DMS114 treated with DMSO at 0.1 percent for 48 hours (cell line): ENCODE data around the gene OMP.

Experiments used
- DNase-seq: peaks from one replicate; lab custom pipeline; 2025; ENCODE audit not compliant: unreplicated experiment; lab: John Stamatoyannopoulos, UW

The OMP gene

DNA sequence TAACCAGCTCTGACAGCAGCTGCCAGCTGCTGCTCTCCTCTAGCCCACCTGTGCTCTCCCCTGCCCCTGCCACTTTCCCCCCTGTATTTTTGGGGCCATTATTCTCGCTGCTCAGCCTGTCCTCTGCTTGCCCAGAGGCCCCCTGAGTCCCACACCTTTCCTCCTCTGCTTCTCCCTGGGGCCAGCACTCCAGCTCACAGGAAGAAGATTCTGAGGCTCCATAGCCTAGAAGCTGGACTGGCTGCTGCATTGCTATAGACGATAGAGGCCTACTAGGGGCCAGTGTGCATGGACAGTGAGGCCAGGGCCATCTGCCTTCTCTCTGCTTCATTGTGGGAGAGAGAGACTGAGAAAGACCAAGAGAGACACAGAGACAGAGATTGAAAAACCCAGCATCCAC is 679 bp downstream of the OMP start:
- no peak for DNase-seq

DNA sequence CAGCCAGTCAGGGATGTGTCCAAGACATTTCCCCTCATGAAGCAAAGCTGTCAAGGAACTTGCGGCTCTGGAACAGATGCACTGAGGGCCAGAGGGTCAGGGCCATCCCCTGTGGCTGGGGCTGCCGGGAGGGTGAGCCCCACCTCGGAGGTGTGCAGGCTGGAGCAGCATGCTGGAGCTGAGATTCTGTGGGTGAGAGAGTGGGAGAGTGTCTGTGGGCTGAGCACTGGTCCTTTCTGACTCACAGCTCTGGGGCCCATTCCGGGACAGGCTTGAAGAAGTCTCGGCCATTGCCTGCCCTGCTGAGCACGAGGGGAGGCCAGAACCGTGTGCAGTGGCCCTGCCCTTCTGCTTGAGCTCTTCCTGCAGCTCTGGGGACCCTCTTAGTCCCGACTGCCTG is 2.1 kb downstream of the OMP start:
- DNase-seq = no peak

DNA sequence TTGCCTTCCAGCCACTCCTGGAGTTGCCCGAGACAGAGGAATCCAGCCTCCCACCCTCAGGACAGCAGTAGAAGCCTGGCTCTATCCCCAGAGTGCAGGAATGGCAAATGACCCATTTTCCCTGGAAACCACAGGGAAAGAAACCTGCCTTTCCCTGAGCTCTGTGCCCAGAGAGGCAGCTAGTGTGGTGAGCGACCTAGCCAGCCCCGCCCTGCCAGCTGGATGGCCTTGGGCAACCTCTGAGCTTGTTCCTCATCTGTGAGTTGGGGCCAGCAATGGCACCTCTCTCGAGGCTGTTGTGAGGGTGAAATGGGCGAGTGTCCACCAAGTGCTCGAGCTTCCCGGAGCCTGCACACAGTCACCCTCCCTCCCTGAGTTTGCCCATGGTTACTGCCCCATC is 3.7 kb downstream of the OMP start:
- no peak for DNase-seq

DNA sequence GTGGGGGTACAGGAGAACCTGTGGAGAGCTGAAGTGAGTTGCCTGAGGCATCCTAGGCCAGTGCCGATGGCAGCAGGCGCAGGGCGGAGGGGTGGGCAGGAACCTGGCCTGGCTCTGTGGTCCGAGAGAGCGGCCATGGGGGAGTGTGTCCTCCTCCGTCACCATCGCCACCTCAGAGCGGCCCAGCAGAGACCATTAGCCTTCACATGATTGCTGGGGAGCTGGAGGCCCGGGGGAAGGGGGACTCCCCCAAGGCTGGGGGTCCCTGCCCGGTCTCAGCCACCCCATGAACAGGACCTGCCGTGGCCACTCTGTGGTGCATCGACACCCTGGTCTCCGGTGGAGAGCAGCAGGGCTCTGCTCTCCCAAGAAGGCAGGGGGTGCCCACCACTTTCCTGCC is 4.1 kb downstream of the OMP start:
- DNase-seq = no peak

GRCh38 chr11:77107950-77108349 is 5.3 kb downstream of the OMP start:
- no peak for DNase-seq

- no peak for DNase-seq
Observed at GRCh38 chr11:77108436-77108835, 5.8 kb downstream of the OMP start.

DNA sequence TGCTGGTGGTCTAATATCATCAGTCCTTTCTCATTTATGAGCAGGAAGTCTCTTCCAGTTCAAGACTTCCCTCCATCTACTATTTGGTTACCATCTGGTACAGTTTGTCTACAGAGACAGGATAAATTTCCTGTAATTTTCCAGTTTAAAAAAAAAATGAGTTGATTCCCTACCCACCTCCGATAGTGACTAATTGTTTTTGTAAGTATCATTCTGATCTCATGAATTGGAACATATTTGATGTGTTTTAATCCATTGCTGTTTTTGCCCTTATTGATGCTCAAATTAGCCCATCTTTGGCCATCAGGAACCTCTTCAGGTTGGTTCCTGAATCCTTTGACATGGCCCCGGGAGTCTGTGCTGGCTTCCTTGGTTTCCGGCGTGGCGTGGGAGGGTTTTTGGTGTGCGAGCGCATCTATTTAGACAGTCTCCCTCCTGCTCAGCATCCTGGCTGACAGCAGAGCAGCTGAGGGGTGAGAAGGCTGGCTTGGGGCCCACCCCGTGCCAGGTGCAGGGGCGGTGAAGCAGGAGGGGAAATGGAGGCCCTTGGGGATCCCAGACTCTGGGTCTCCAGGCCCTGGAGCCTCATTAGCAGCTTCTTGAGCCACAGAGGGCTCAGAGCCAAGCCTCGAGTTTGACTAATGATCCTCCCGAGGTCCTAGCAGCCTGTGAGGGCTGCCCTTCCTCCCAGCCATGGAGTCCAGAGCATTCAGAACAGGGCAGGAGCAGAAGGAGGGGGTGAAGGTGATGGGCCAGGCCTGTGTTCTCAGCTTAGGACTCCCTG is 6.8 kb downstream of the OMP start:
- DNase-seq = no peak

GRCh38 chr11:77110836-77111235 is 8.2 kb downstream of the OMP start:
- no peak for DNase-seq

DNA sequence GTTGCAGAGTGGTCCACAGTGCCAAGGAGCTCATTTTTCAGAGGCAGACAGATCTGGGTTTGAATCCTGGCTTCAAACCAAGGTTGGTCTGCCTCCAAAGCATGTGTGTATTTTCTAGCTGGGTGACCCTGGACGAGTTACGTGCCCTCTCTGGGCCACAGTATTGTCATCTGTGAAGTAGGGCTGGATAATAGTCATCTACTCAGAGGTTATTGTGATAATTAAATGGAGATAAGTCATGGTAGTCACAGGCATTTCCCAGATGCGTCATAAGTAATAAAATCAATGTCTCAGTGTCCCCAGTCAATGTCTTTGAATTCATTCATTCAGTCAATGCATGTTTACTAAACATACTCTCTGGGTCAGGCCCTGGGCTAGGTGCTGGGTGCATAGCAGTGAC is 8.6 kb downstream of the OMP start:
- DNase-seq = no peak

DNA sequence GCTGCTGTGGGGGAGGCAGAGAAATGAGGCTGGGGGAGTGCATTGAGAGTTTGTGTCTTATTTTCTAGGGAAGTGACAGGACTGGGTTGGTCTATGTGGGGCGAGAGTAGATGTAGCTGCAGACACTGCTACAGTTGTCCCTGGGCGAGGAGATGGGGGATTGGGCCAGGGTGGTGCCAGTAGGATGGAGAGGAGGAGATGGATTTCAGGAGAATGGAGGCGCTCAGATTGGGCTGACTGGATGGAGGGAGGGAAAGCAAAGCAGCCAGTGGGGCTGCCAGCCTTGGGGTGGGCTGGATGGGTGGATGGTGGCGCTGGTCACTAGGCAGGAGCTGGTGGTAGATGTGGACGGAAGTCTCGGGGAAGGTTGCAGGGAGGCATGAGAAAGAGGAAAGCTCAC is 9.3 kb downstream of the OMP start:
- DNase-seq = no peak

DNA sequence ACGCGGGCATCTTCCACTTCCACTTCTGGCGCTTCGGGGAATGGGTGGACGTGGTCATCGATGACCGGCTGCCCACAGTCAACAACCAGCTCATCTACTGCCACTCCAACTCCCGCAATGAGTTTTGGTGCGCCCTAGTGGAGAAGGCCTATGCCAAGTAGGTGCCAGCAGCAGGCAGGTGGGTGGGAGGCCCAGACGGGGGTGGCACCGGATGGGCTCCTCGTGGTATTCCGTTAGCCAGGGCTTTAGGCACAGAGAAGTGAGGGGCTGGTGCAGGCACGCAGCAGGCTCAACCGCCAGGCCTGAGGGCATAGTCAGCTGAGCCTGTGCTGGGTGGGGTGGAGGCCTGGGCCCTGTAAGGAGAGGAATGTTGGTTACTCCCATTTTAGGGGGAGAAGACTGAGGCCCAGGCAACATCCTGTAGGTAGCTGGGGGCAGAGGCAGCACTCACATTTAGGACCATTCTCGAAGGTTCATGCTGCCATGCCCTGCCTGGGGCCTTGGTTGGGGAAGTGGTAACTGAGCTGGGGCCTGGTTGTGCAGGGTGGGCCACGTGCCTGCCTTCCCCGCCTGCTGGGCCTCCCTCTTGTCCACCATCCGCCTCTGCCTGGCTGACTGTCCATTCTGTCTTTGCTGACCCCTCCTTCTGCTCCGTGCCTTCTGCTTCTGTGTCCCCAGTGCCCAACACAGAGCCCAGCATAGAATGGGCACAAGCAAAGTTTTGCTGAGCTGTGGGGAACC is 10.2 kb downstream of the OMP start:
- DNase-seq = no peak

DNA sequence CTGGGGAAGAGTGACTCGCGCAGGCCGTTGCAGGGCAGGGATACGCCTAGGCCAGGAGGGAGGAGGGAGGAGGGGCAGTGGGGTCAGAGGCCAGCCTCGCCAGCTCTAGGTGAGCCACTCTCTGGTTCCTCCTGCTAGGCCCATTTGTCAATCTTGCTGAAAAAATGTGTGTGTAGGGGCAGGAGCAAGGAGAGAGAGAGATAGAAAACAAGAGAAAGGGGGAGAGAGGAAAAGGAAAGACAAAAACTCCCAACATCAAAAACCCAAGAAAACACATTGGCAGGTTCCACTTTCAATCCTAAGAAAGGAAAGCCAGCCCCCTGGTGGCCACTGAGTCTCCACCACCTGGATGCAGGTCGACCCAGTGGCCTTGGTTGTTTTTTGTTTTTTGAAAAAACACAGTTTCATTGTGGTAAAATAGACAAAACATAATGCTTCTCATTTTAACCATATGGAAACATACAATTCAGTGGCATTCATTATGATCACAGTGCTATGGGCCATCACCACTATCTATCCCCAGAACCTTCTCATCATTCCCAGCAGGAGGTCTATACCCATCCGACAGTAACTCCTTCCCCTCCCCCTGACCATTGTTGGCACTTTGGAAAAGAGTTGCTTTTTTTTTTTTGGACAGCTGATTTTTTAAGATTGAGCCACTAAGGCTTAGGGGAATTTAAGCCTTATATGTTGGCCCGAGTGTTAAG is 10.9 kb downstream of the OMP start:
- peak; percentile 3 for DNase-seq

DNA sequence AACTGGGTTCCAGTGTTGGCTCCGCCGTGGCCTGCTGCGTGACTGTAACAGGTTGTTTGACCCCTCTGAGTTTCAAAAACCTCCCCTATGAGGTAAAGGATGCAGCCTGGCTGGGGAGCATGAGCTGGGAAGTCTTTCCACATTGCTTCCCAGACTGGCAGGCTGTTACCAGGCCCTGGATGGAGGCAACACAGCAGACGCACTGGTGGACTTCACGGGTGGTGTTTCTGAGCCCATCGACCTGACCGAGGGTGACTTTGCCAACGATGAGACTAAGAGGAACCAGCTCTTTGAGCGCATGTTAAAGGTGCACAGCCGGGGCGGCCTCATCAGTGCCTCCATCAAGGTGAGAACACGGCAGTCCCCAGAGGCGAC is 11.4 kb downstream of the OMP start:
- no peak for DNase-seq

DNA sequence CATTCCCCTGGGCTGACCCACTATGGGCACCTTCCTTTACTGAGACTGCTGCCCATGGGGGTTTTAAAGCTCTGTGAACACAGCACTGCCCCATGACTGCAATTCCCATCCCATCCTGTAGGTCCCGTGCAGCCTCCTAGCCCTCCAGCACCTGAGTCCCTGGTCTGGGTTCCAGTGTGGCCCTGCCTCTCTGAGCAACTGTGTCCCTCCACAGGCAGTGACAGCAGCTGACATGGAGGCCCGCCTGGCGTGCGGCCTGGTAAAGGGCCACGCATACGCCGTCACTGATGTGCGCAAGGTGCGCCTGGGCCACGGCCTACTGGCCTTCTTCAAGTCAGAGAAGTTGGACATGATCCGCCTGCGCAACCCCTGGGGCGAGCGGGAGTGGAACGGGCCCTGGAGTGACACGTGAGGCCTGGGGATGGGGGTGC is 12.6 kb downstream of the OMP start:
- DNase-seq = no peak

GRCh38 chr11:77115956-77116355 is 13.3 kb downstream of the OMP start:
- DNase-seq = no peak

DNA sequence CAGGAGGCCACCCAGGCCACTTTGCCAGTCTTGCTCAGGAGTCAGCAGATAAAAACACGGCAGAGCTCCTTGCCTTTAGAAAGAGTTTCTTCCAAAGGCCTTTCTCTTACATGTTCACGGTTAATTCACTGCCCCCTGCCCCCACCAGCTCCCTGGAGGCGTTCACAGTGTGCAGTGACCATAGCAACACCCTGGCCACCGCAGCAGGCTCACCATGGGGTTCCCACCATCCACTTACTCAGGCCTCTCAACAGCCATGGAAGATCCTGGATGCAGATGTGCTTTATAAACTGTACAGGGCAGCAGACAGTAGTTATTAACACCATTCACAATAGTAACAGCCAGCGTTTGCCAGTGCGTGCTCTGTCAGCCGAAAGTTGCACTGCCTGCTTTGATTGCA is 14.9 kb downstream of the OMP start:
- DNase-seq = no peak

- no peak for DNase-seq
Observed at GRCh38 chr11:77118086-77118485, 15.4 kb downstream of the OMP start.

- no peak for DNase-seq
Observed at GRCh38 chr11:77118971-77119370, 16.3 kb downstream of the OMP start.

- DNase-seq = no peak
Observed at GRCh38 chr11:77119531-77119936, 16.9 kb downstream of the OMP start.

DNA sequence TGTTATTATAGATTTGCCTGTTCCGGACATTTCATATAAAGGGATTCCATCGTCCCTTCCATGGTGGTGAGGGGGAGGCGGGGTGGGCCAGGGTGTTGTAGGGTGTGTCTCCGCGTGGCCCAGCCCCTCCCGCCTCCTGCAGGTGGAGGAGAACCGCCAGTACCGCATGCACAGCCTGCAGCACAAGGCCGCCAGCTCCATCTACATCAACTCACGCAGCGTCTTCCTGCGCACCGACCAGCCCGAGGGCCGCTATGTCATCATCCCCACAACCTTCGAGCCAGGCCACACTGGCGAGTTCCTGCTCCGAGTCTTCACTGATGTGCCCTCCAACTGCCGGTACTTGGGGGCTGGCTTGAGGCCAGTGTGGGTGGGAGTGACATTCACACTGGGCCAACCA is 17.9 kb downstream of the OMP start:
- DNase-seq = no peak

GRCh38 chr11:77121096-77121640 is 18.5 kb downstream of the OMP start:
- no peak for DNase-seq
